GM21515 (cell line): ENCODE results near the gene WBP2.
A peak's percentile ranks its signal among the peaks of the same experiment; 100 is the strongest.
"Not testable (repeated sequence)": the region's sequence is repeated elsewhere in the genome, so short reads cannot be mapped to it uniquely, and the experiment has no call there.

Experiments
- ATAC-seq: cut with Tn5 transposase; IDR thresholded peaks from one replicate; pipeline ENCODE4 v1.9.1; 2021; ENCODE audit not compliant: unreplicated experiment

Gene WBP2

DNA sequence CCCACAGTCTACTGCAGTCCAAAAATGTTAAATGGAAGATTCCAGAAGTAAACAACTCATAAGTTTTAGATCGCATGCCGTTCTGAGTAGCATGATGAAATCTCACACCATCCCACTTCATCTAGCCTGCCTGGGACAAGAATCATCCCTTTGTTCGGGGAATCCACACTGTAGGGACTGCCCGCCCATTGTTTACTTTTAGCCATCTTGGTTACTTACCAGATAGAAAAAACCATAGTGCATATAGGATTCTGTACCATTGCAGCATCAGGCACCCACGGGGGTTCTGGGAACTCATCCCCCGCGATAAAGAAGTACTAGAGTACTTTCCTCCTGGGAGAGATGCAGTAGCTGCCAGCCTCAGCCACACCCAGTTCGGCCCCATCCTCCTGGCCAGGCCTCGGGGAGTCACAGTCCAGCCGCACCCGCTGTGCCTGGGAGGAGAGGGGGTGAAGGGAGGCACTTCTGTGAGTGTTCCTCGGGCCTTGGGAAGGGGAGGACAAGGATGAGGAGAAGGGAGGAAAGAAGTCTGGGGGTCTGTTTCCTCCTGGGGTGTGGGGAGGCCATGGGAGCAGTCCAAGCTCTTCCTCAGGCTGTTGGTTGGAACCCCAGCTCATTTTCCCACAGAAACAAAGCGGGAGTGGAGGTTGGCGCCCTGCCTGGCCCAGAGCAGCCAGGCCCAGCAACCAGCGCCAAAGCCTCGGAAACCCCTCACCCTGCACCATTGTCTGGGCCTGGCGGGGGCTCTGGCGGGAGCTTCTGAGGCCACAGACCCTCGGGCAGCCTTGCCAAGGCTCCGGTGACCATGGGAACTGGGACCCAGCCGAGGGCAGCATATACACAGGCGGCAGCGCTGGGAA, 14.4 kb upstream of the WBP2 start:
- ATAC-seq, result no peak

DNA sequence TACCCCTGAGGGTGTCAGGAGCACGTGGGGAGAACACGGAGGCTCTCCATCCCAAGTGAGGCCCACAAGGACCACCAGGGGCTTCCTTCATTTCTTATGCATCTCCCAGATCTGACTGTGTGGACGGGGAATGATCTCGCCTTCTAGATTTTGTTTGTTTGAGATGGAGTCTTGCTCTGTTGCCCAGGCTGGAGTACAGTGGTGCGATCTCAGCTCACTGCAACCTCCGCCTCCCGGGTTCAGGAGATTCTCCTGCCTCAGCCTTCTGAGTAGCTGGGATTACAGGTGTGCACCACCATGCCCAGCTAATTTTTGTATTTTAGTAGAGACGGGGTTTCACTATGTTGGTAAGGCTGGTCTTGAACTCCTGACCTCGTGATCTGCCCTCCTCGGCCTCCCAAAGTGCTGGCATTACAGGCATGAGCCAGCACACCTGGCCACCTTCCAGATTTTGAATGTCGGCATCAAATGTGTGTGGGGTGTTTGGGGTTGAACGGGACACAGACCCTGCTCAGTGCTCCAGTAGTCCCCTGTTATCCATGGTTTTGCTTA, 13.7 kb upstream of the WBP2 start:
- ATAC-seq, result not testable (repeated sequence)

DNA sequence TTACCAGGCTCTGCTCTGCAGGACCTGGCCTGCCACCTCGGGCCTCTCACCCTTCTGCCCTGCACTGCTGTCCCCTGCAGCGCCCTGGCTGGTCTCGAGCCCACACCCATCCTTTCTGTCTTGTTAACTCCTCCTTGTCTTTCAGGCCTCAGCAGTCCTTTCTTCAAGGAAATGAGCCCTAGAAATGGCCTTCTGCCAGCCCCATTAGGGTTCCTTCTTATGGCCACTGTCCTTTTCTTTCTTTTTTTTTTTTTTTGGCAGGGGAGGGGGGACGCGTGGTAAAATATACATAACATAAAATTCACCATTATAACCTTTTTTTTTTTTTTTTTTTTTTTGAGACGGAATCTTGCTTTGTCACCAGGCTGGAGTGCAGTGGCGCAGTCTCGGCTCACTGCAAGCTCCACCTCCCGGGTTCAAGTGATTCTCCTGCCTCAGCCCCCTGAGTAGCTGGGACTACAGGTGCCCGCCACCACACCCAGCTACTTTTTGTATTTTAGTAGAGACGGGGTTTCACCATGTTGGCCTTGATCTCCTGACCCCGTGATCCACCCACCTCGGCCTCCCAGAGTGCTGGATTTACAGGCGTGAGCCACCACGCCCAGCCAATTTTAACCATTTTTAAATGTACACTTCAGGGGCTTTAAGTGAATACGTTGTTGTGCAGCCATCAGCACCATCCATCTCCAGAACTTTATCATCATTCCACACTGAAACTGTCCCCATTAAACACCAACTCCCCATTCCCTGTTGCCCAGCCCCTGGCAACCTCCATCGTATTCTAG, 10.5 kb upstream of the WBP2 start:
- ATAC-seq, result not testable (repeated sequence)

DNA sequence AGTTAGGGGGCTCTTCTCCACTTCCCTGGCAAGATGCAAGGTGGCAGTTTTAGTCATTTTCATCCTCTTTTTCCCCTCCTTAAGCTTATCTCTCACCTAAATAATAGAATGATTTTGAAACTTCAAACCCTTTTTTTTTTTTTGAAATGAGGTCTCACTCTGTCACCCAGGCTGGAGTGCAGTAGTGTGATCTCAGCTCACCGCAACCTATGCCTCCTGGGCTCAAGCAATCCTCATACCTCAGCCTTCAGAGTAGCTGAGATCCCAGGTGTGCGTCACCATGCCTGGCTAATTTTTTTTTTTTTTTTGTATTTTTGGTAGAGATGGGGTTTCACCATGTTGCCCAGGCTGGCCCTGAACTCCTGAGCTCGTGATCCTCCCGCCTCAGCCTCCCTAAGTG, 9.8 kb upstream of the WBP2 start:
- ATAC-seq, result peak; percentile 20

DNA sequence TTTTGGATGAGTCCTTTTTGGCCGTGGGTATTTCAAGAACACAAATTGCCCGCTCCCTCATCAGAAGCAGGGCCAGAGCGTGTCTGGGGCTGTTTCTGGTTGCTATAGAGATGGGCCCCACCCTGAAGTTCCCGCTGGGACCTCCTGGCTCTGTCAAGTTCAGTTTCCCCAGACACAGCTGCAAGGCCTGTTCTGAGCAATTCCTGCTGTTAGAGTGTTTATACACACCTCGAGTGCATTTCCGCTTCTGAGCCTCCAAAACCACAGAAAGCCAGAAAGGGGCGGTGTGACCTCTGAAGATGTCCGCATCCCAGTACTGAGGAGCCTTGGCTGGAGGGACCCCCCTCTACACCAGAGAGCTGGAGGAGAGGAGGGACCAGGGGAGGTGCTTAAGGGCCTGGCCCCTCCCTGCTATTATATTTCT, 9.3 kb upstream of the WBP2 start:
- peak; percentile 88 for ATAC-seq

DNA sequence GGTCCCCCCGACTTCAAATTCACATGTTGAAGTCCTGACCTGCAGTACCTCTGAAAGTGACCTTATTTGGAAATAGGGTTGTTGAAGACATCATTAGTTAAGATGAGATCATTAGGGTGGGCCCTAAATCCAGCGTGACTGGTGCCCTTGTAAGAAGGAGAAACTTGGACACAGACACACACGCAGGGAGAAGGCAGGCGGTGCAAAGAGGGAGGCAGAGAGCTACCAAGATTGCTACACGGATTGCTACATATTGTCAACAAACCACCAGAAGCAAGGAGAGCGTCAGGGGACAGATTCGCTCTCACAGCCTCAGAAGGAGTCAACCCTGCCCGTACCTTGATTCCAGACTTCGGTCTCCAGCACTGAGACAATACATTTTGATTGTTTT, 6.8 kb upstream of the WBP2 start:
- no peak for ATAC-seq

DNA sequence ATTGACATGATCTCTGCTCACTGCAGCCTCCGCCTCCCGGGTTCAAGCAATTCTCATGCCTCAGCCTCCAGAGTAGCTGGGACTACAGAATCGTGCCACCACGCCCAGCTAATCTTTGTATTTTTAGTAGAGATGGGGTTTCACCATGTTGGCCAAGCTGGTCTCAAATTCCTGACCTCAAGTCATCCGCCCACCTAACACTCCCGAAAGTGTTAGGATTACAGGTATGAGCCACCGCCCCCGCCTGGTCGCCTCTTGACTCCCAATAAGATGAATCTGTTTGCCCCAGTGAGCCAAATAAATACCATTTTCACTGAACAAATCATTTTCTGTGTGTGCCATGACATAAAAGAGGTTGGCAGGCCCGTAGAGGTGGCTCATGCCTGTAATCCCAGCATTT, 4.2 kb upstream of the WBP2 start:
- not testable (repeated sequence) for ATAC-seq

DNA sequence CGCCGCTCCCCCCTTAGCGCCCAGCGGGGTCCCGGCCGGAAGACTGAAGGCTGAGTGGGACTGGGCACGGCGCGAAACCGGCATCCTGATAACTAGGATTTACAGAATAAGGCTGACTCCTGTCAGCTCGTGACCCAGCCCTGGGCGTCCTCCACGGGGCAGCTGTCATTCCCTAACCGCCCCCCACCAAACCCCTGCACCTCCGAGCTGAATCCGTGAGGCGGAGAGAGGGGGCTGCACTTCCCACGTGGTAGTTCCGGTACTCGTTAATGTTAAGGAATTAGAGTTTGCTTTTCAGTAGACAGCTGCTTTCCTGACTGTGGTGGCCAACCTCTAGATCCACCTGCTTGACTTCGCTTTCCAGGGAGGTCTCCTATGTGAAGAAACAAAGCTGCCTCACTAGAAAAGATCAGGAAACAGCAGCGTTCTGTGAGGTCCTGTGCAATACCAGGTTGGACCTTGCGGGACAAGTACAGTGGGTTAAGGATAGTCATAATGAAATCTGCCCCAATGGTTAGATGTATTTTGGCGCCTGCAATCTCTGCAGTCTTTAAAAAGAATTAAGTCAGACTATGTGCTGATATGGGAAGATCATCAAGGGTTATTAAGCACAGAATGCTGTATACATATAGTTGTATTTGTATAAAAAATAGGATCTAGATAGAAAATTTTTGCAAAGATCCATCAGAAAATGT, 1.1 kb upstream of the WBP2 start:
- ATAC-seq, result peak; percentile 1

GRCh38 chr17:75854881-75855309, 240 bp downstream of the WBP2 start:
- no peak for ATAC-seq

- ATAC-seq, result no peak
Measured at GRCh38 chr17:75854101-75854748, 910 bp downstream of the WBP2 start.

DNA sequence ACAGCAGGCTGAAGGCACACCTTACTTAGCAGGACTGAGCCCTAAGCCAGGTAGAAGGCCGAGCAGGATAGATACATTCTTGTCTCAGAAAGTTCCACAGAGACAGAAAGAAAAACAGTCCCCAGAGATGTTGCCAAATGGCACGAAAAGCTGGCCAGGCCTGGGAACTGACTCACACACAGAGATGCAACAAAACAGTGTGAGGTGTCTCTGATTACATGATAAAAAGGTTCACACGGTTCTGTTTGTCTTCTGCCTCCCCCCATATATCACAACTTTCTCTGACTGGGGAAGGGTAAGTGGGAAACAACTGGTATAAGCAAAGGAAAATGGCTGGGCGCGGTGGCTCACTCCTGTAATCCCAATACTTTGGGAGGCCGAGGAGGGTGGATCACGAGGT, 1.7 kb downstream of the WBP2 start:
- ATAC-seq, result no peak

GRCh38 chr17:75851693-75851991, 3.5 kb downstream of the WBP2 start:
- ATAC-seq, result not testable (repeated sequence)

DNA sequence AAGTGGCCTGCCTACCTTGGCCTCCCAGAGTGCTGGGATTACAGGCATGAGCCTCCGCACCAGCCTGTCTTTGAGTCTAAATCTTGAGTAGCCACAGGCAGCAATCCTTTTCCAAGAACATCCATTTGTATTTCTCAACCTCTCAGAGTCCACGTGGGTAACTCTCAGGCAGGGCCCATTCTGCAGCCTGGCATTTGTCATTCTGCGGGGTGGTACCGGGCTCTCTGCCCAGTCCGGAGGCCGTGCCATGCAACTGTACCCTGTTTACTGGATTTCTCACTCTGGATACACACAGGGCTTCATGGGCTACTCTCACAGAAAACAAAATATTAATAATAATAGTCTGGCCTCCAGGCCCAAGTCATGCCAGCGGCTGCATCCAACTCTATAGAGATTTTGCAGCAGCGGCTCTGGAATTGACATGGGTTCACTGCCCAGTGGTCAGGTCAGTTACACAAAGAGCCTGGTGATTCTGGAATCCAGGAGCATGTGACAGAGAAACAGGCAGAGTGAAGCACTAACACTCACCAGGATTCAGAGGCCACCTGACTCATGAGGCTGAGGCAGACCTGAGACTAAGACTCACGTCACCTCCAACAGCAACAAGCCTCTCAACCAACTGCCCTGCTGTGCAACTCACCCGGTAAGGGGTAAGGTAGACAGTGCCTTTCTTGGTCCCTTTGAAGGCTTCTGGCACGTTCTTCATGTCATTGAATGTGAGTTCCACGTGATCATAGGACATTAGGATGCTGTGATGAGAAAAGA, 4.0 kb downstream of the WBP2 start:
- no peak for ATAC-seq

DNA sequence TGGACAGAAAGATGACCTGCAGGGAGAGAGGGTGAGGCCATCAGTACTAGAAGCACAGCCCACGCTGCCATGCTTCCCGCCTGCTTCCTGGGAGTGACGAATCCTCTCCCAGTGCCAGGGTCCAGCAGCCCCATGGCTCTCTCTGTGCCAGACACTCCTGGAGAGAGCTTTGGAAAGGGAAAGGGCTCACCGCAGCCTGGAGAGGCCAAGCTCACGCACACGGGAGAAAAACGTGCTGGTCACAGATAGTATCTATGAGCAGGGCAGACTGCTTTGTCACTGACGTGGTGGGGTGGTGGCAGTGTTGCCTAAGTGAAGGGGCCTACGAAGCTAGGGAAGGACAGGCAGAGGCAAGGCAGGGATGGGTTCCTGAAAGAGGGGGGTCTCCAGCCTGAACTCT, 5.4 kb downstream of the WBP2 start:
- no peak for ATAC-seq

GRCh38 chr17:75849279-75849646, 5.9 kb downstream of the WBP2 start:
- ATAC-seq, result no peak

DNA sequence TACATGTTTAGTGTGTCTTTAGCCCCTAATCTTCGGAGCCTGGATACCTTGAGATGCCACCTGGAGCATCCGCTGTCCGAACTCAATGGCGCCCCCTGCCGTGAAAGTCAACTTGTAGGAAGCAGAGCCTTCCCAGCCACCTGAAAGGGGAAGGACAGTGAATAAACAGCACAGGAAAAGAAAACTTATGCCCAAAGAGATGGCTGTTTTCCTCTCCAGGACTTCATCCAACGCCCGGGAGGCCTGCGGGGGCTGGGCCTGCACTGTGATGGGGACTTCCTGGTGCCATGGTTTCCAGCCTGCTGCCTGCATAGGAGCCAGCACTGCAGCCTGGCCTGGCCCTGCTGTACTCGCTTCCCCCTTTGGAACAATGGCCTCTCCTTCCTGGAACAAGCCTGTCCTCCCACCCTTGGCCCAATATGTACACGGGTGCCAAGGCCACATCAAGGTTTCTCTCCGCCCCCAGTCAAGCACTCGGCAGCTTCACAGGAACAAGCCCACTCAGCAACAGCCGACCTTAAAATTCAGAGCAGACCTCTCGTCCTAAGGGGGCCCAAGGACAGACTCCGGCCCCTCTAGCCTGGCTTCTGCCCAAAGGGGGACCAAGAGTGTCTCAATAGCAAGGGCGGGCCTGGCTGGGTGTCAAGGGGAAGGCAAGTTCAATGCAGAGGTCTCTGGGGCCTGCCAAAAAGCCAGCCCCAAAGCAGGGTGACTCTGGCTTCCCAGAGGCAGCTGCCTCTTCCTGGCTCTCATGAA, 6.4 kb downstream of the WBP2 start:
- ATAC-seq, result no peak

- ATAC-seq, result no peak
Measured at GRCh38 chr17:75847614-75848522, 7.3 kb downstream of the WBP2 start.
